Transverse colon (tissue), 4 donors: ENCODE data around the gene KIFC1. TPM values are rescaled to one million over a fixed set of nuclear protein-coding genes. Genes with fewer than 3 reads are reported as not detected.

Experiments
- DNase-seq: peaks from one replicate; pipeline ENCODE4 v3.0.0-alpha.2; 2019
- H3K27ac ChIP-seq, 4 donors: fragments of 200-600 bp; sonication (generic); 2 replicates each; pipeline ENCODE4 v1.5.1; 2016 to 2018; ENCODE audit warnings: inconsistent platforms in 4 of 4
- H3K27me3 ChIP-seq: fragments of 200-600 bp; sonication (generic); 2 replicates; pipeline ENCODE4 v1.5.1; 2017; ENCODE audit warnings: inconsistent platforms
- H3K36me3 ChIP-seq, 4 donors: fragments of 200-600 bp; sonication (generic); 2 replicates each; pipeline ENCODE4 v1.5.1; 2017 to 2019; ENCODE audit warnings: inconsistent platforms in 4 of 4
- H3K4me1 ChIP-seq, 4 donors: fragments of 200-600 bp; sonication (generic); 2 replicates each; pipeline ENCODE4 v1.5.1; 2017 to 2020; ENCODE audit warnings: inconsistent platforms in 4 of 4
- H3K4me3 ChIP-seq, 4 donors: fragments of 200-600 bp; sonication (generic); 1 replicate in 1 of 4; 2 replicates in 3 of 4; pipeline versions ENCODE4 v1.5.1 to v1.6.1; 2017 to 2019; ENCODE audit warnings: inconsistent platforms in 4 of 4
- H3K9me3 ChIP-seq, 2 donors: fragments of 200-600 bp; sonication (generic); 2 replicates each; pipeline ENCODE4 v1.5.1; 2017 to 2019; ENCODE audit warnings: inconsistent platforms in 2 of 2
- EP300 ChIP-seq: sonication (generic); formaldehyde crosslinking; IDR thresholded peaks from one replicate; pipeline ENCODE4 v1.6.1; 2017; ENCODE audit warnings: antibody characterized with exemption, low read depth
- POLR2A ChIP-seq: fragments of 450-650 bp; IDR thresholded peaks from one replicate; pipeline ENCODE4 v1.6.1; 2016; ENCODE audit warnings: antibody characterized with exemption, mild to moderate bottlenecking, moderate library complexity
- POLR2AphosphoS5 ChIP-seq, 3 donors: sonication (generic); formaldehyde crosslinking; IDR thresholded peaks; one replicate each; pipeline ENCODE4 v1.6.1; 2016; ENCODE audit warnings: antibody characterized with exemption in 3 of 3
- WGBS, 2 donors: methylation state at CpG; one replicate each; pipeline ENCODE4 v1.1.5; 2018; ENCODE audit warnings: low coverage in 1 of 2; 5-methylcytosine and 5-hydroxymethylcytosine counted together
- in situ Hi-C, 4 donors: fragments of 200-750 bp; cut with MboI; loops; one replicate each; pipeline versions ENCODE4 v1.15.0 to v1.15.1; 2017; ENCODE audit warnings: low sequenced_read_pairs in 3 of 4, low pct_ligation_motif_present in 1 of 4, low pct_unique_long_range_greater_than_20kb in 1 of 4
- intact Hi-C: fragments of 100-400 bp; cut with DNase I; formaldehyde crosslinking; loops from one replicate; pipeline ENCODE4 v1.15.1; 2023; ENCODE audit warnings: low total_unique reads
- total RNA-seq, 4 donors: library from RNA; depleted of rRNA; stranded (reverse); fragments of >200 nt; gene quantifications; one replicate each; pipeline ENCODE4 v1.1.0, GENCODE V29; 2016
- TF ChIP-seq, protein P1 (sequence below), 5 experiments: fragments of 200-600 bp in 3 of 5; fragments of 450-650 bp in 2 of 5; sonication (generic) in 3 of 5; IDR thresholded peaks; 1 replicate in 2 of 5; 2 replicates in 3 of 5; pipeline ENCODE4 v1.5.1; 2016 to 2017; ENCODE audit warnings: antibody characterized with exemption in 5 of 5, inconsistent platforms in 3 of 5, mild to moderate bottlenecking in 2 of 5, moderate library complexity in 1 of 5

The KIFC1 gene
- total RNA-seq, 4 donors from 2014 or later = 2.6 to 51.5 (median 5.8) TPM

DNA sequence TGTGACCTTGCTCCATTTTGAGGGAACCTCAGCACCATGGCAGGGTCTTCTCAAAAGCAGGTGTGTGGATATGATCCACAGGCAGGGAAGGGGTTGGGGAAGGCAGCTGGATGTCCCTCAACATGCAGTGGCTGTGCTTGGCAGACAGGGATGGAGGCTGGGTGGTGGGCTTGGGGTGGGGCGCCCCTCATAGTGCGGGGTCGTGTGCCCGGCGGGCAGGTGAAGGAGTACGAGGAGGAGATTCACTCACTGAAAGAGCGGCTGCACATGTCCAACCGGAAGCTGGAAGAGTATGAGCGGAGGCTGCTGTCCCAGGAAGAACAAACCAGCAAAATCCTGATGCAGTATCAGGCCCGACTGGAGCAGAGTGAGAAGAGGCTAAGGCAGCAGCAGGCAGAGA lies 54.7 kb downstream of the KIFC1 start:
- Histone ChIP-seq H3K36me3 (no peaks in the 10 kb centered on the region), H3K4me3 (no peak overlapping the region), H3K9me3 (no peaks in the 10 kb centered on the region), H3K27ac (no peak overlapping the region), H3K4me1 (no peaks in the 10 kb centered on the region), H3K27me3 (no peaks in the 10 kb centered on the region)
- intact Hi-C loops = no loop called here
- no peak for TF ChIP-seq POLR2AphosphoS5 (IDR thresholded peaks at IDR 0.05)
- TF ChIP-seq, protein P1, sequence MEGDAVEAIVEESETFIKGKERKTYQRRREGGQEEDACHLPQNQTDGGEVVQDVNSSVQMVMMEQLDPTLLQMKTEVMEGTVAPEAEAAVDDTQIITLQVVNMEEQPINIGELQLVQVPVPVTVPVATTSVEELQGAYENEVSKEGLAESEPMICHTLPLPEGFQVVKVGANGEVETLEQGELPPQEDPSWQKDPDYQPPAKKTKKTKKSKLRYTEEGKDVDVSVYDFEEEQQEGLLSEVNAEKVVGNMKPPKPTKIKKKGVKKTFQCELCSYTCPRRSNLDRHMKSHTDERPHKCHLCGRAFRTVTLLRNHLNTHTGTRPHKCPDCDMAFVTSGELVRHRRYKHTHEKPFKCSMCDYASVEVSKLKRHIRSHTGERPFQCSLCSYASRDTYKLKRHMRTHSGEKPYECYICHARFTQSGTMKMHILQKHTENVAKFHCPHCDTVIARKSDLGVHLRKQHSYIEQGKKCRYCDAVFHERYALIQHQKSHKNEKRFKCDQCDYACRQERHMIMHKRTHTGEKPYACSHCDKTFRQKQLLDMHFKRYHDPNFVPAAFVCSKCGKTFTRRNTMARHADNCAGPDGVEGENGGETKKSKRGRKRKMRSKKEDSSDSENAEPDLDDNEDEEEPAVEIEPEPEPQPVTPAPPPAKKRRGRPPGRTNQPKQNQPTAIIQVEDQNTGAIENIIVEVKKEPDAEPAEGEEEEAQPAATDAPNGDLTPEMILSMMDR (IDR thresholded peaks at IDR 0.05) = no peak
- DNase-seq = no peak
- WGBS, 2 donors = 93 to 95% methylated on average over 4 to 10 of the region's 10 CpGs
- in situ Hi-C loops = no loop called here

GRCh38 chr6:33450434-33450833 lies 58.8 kb downstream of the KIFC1 start:
- Histone ChIP-seq H3K4me3 (no peak overlapping the region), H3K27ac (no peak overlapping the region), H3K4me1 (peaks cover 6 to 18% (median 16%) of the 10 kb centered on the region in 4 donors), H3K27me3 (no peaks in the 10 kb centered on the region), H3K9me3 (no peaks in the 10 kb centered on the region), H3K36me3 (no peaks in the 10 kb centered on the region)
- in situ Hi-C loops (no loop called here), intact Hi-C loops (no loop called here)
- 71 to 72% methylated on average over 3 of the region's 3 CpGs for WGBS, 2 donors
- DNase-seq = no peak
- TF ChIP-seq, protein P1 (IDR thresholded peaks at IDR 0.05) = no peak

DNA sequence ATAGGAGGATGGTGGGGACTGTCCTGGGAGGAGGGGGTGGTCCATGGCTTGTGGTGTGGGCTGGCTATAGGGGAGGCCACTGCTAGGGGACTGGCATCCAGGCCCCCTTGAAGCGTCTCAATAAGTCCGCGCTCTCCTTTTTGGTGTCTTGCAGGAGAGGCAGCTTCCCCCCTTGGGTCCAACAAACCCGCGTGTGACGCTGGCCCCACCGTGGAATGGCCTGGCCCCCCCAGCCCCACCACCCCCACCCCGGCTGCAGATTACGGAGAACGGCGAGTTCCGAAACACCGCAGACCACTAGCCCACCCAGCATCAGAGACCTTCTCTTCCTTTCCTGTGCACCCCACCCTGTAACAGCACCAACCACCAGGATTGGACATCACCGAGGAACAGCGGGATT lies 60.0 kb downstream of the KIFC1 start:
- in situ Hi-C loops = no loop called here

GRCh38 chr6:33452496-33452895 lies 60.9 kb downstream of the KIFC1 start:
- no peak overlapping the region for H3K4me3 ChIP-seq
- H3K27ac ChIP-seq = no peak overlapping the region
- H3K27me3 ChIP-seq = no peaks in the 10 kb centered on the region
- DNase-seq = no peak
- intact Hi-C loops (no loop called here), in situ Hi-C loops (no loop called here)
- H3K4me1 ChIP-seq = peaks cover 6 to 20% (median 17%) of the 10 kb centered on the region in 4 donors
- 92 to 100% methylated on average over 2 to 4 of the region's 4 CpGs for WGBS, 2 donors
- TF ChIP-seq POLR2A (no peak), EP300 (no peak), POLR2AphosphoS5 (IDR thresholded peaks at IDR 0.05) (no peak)
- TF ChIP-seq, protein P1 (IDR thresholded peaks at IDR 0.05) = no peak
- no peaks in the 10 kb centered on the region for H3K36me3 ChIP-seq
- no peaks in the 10 kb centered on the region for H3K9me3 ChIP-seq

More for the DNA sequence above, 60.0 kb downstream of the KIFC1 start:
- Histone ChIP-seq H3K27me3 (no peaks in the 10 kb centered on the region), H3K9me3 (no peaks in the 10 kb centered on the region), H3K4me3 (no peak overlapping the region), H3K4me1 (peaks cover 6 to 20% (median 17%) of the 10 kb centered on the region in 4 donors), H3K36me3 (no peaks in the 10 kb centered on the region), H3K27ac (no peak overlapping the region)
- no peak for DNase-seq
- no peak for TF ChIP-seq POLR2A
- TF ChIP-seq, protein P1 (IDR thresholded peaks at IDR 0.05) = no peak
- no peak for TF ChIP-seq POLR2AphosphoS5 (IDR thresholded peaks at IDR 0.05)
- TF ChIP-seq EP300 = no peak
- WGBS, 2 donors = 80 to 94% methylated on average over 3 to 15 of the region's 15 CpGs
- intact Hi-C loops = no loop called here
